SK-N-DZ (cell line): Measurements from ENCODE around the gene DLX2.

Experiments used
- DNase-seq: peaks from one replicate; pipeline ENCODE4 v3.0.0-alpha.2; 2015; ENCODE audit warnings: low spot score

Gene DLX2

DNA sequence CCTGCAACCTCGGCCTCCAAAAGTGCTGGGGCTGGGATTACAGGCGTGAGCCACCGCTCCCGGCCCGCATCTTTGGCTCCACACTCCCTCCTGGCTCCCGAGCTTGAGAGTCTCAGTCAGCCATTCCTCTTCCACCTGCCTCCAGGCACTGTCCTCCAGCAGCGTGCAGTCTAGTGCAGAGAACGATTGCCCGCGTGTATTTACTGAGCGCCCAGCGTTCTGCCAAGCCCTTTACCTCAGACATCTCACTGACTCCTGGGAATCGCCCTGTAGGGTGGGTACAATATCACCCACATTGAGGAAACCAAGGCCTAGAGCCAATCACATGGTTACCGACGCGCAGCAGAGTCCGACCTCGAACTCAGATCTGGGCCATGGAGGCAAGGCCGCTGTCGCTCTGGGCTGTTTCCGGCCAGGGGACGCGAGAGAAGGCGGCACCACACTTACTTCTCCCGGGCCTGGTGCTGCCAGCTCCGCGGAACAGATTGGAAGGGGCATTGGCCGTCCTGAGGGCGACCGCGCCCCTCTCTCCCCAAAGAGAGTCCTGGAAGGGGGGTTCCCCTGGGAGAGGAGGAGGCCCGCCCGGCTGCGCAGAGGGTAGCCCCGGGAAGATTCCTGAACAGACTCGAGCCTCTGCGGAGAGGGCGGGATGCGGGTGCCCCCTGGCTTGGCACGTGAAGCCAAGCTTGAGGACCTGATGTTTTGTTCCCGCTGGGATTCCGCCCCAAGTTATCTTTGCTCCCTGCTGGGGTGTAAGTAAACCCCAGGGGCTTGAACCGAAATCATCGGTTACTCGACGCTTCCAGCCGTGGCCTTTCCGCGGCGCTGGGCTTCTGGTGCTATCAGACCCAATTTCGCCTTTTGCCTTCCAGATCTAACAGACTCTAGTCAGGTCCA is 5.2 kb upstream of the DLX2 start:
- DNase-seq, result no peak

DNA sequence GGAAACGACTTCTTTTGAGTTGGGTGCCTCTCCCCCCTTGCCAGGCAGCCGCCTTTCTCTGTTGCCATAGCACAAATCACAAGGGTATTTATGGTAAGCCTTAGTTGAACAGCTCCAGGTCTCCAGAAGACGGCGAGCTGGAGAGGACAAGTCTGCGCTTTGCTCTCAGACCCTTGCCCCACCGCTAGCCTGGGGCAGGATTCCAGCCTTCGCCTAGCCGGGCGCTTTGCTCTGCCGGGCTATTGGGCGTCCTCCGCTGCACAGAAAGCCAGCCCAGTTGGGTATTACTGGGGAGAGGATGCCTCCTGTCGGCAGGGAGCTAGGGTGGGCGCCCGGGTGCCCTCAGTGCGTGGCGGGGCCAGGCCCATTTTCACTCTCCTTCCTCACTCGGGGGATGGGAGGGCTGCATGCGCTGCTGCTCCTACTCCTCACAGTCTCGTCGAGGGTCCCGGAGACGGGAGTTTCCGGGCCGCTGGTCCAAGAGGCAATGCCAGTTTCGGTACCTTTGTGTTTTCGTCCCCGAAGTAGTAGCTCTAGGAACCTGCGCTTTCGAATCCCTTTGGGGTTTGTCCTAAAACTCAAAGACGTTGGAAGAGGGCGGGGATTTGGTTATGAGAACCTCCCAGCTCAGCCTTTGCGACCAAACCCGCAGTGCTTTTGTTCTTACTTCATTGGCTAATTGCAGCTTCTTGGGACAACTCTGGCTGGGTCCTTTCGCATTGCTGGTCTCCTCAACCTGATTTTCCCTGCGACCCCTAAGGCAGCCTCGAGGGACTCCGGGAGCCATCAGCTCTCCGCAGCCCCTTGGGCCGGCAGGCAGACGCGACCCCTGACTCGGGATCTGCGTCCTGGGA is 3.6 kb upstream of the DLX2 start:
- no peak for DNase-seq

GRCh38 chr2:172105471-172106107 is 2.9 kb upstream of the DLX2 start:
- DNase-seq, result no peak

DNA sequence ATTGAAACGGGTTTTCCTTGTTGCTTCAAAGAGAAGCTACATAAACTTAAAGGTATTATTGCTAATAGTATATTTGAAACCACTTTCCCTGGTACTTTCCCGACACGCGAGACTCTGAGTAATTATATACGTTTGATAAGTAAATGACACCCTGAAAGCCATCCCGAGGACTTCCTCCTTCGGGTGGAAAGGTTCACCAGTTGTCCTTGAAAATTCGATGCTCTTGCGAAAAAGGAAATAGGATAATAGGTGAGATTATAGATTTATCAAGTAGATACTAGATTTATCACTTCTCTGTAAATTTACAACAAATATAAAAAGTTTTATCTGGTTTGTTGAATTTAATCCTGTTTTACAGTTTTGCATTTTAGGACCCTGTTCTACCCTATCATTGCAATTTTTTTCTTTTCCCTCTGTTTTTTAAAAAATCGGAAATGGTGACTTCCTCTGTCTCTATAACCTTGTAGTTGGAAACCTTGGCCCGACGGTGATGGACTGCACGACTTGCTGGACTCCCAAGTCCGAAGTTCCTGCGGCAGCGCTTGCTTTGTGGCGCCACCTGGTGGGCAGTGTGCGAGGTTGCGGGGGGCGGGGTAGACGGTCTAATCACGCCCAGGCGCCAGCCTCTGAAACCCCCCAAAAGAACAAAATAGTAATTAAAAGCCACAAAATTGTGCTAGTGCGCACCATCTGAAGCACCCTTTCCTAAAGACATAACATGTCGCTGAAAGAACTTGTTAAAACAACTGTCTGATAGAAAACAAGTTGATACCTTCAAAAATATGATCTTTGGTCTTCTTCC is 972 bp upstream of the DLX2 start:
- DNase-seq, result peak; percentile 76

DNA sequence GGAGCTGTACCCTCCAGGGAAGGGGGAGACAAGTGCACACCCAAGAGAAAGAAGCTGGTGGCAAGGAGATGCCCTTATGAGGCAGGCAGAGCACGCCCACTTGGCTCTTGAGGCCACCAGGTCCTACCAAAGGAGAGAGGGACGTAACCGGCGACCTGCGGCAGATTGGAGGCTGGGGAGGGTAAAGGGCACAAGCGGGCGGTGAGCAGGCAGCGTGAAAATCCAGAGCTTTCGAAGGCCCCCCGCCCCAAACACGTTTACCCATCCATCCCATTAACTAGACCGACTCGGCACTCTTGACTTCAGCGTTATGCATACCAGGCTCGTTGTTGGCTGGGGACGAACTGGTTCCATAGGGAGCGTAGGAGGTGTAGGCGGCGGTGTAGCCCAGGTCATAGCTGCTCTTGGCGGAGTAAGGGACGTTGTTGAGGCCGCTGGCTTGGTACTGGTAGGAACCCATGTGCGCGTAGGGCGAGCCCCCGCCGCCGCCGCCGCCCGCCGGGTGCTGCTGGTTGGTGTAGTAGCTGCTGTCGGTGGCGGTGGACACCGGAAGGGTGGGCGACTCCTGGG is 794 bp downstream of the DLX2 start:
- DNase-seq, result no peak

GRCh38 chr2:172100935-172101820 is 1.5 kb downstream of the DLX2 start:
- DNase-seq, result no peak

GRCh38 chr2:172100080-172100934 is 2.4 kb downstream of the DLX2 start:
- DNase-seq, result no peak

DNA sequence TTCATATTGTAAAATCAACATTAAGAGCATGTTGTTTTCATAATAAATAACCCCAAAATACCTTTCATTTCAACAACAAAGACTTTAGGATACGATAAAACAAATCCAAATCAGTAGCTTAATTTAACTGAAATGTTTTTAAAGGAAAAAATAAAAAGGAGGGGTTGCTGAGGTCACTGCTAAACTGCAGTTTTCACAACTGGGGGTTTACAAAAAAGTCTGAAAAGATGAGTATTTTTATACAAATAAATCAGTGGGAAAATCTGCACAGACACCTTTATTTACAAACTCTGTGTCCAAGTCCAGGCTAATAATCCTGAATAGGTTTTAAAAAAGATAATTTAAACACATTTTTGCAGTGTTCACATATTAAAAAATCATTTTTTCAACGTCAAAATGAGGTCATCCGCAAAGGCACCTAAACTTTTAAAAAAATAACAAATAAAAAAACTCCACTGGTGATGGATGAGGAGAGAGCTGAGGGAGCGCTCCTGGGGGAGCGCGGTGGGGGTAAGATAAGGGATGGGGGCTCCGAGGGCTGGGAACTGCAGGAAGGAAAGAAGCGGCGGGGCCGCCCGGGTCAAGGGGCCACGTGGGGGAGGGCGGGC is 3.1 kb downstream of the DLX2 start:
- DNase-seq, result no peak

GRCh38 chr2:172098650-172099471 is 3.8 kb downstream of the DLX2 start:
- no peak for DNase-seq

DNA sequence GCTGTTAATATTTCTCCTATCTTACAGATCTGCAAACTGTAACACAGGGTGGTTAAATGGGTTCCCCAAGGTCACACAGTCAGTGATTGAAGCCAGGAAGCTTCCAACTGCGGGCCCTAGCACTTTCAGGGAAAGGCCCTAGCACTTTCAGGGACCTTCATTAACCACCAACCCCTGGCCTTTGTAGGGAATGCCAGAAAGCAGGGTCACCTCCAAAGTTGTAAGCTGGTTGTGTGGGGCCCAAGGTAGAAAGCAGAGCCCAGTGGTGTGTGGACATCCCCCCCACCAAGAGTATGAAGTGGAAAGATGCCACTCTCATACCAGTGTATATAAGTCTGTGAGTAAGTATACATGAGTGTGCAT is 4.4 kb downstream of the DLX2 start:
- DNase-seq, result no peak

- DNase-seq, result no peak
These were observed 5.1 kb downstream of the DLX2 start for GRCh38 chr2:172097557-172098131.

DNA sequence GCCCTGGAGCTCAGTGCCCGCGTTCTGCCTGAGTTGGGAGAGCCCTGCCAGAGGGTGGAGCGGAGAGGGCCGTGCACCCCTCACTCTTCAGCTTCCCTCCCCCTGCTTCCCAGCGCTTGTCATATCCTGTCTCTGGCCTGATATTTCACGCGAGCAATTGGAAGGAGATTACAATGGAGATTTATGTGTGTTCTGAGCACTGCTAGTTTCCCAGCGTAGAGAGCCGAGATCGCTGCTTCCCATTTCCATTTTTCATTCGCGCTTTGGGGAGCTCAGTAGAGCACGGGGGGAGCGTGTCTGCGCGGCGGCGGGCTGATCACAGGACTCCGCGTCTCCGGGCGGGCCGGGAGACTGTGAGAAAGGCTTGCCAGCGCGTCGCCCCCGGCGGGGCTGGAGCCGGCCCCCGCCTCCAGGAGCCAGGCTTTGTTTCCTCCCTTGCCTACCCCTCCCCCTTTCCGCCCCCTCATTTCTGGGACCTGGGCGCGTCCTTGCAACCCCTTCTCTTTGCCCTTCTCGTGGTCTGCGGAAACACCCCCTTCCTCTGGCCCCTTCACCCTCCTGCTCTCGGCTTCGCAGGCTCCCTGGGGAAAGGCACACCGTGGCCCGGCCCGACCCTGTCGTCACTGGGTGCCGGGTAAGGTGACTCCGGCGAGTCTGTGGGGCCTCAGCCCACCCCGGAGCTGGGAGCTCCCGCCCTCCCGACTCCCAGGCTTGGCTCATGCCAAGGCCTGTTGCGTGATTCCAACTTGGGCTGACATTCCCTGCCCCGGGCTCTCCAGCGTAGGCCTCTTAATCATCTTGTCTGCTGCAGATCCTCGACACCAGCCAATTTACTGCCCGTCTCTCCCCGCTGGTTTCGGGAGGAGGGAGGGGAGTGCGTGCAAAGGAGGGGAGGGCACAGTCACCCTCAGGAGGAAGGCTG is 5.8 kb downstream of the DLX2 start:
- DNase-seq, result no peak

- DNase-seq, result no peak
These were observed 6.6 kb downstream of the DLX2 start for GRCh38 chr2:172095905-172096625.

DNA sequence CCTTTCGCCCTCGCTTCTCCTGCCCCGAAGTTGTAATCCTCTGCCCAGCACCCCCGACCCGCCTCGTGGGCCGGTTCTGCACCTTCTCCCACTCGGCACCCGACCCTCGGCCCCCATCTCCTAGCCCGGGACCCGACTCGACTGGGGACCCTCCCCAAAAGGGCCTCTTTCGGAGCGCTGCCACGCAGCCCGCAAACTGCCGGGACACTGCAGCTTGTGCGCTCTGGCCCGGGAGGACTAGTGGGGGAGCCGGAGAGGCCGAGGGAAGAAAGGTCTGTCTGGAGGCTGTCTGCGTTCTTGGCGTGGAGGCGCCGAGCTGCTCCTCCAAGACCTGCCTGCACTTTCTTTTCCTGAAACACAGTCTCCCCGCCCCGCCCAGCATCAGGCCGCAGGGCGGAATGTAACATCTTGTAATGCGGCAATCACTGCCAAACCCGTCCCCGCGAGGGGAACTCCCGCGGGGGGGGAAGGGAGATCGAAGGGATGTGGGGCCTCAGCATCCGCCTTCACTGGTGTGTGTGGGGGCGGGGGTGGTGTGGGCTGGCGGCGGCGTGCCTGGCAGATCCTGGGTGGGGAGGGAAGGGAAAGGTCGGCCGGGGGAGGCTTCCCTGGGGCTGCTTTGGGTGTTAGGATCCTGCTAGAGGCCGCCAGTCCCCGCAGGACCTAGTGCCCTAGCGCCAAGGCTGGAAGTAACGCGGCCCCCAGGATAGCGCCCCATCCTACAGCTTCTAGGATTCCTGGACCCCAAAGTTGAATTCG is 7.4 kb downstream of the DLX2 start:
- DNase-seq, result peak; percentile 45
